HG02973 (cell line): ENCODE data around the gene LRRC15.

Experiments used
- ATAC-seq: cut with Tn5 transposase; IDR thresholded peaks from one replicate; pipeline ENCODE4 v1.9.1; 2021; ENCODE audit warnings: moderate library complexity; ENCODE audit not compliant: unreplicated experiment

Gene LRRC15

DNA sequence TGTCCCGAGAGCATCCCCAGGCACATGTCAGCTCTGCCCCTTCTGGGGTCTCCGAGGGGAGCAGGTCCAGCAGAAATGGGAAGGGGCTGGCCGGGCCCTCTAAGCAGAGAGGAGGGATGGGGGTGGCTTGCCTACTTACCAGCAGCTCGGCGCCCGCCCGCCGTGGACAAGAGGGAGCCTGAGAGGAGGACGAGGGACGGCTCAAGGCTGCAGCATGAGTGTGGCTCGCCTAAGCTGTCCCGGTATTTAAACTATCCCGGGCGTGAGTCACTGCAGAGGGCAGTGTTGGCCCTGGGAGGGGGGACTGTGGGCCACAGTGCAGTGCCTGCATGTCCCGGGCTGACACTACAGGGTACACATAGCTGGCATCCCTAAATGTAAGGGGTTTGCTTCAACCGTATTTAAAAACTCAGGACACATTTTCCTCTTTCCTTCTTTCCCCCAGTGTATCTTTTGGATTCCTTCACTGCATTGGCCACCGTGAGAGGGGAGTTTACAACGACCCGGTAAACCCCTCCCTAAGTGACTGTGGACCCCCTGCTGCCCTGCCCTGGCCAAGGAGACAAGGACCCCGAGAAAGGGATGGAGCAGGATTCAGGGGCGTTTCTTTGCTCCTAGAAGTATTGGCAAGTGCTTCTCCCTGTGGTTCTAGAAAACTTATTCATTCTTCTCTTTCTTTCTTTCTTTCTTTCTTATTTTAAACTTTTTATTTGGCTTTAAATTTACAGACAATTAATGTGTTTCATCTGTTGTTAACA, at the start of gene LRRC15:
Gene LRRC15 (minus strand): TSS at position 222 of the 758 bp plus-strand sequence. CDS start 8,700 bp downstream, outside the sequence.
- ATAC-seq: no peak

DNA sequence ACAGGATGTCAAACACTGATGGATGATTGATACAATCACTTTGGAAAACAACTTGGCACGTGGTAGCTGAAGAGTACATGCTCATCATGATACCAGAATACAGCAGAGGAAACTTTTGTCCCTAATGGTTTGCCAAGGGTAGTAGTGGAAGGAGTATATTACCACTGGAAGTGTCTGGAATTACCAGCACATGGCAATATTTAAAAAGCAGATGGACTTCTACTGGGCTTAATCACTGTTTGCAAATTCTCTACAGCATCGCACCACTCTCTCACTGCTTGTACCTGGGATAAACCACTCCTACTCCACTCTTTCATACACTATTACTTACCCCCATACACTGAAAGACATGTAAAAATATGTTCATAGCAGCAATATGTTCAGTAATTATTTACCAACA, 49.1 kb upstream of the LRRC15 start:
- no peak for ATAC-seq

DNA sequence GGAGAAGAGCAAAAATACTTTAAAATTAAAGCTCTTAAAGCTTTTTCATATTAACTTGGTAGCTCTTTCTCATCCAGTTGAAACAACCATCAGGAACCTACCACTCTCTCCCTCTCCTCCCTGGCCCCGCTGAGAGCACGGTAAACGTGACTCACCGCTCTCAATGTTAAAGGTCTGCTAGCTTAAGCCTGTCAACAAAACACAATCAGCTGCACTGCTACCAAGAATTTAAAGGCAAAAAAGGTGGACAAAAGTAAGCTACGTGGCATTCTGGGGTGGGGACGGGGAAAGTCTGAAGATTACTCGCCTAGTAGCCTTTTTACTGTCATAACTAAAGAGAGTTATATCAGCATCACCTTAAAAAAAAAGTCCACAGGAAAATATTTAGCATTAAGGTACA, 37.9 kb upstream of the LRRC15 start:
- ATAC-seq: no peak

DNA sequence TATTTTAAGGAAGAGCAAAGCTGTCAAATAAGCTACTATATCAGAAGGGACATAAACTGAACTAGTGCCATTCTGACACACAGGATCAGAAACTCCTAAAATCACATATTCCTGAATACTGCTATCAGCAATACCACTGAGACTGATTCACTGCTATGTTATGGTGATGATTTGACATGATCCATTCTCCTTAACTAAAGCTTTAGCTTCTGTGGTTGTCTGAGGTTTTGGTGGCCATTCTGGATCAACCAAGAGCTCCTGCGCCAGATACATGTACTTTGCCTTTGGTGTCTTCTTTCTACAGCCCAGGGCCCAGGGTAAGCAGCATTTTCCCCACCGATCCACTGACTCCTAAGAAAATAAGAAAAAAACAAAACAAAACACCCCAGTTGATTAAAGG, 36.2 kb upstream of the LRRC15 start:
- no peak for ATAC-seq

DNA sequence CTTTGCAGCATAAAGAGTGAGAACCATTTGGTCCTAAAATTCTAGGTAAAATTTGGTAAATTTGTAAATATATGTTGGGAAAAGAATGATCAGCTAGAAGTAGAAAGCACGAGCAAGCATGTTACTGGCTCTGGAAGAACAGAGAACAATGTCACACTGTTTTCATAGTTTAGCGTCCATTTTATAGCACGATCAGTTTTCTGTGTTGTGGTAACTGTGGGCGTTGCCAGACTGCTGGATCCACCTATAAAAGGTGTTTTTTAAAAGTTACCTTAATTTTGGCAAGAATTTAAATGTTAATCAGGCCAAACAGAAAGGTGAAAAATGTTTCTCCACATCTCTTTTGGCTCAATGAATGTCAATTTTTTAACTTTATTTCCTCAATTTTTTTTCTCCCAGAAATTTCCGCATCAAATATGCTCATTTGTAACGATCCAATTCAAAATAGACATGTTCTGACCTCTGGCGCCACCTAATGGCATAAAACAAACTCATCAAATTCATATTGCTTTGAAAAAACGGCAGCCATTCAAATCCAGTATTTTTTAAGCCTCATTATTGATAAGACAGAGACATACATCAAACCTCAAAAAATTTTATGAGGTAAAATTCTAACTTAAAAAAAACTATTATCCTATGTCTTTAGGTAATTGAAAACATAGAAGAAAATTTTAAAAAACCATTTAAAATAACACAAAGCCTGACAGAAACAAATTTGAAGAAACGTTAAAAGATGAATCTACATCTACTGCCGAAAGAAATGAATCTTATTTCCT, 35.0 kb upstream of the LRRC15 start:
- no peak for ATAC-seq

DNA sequence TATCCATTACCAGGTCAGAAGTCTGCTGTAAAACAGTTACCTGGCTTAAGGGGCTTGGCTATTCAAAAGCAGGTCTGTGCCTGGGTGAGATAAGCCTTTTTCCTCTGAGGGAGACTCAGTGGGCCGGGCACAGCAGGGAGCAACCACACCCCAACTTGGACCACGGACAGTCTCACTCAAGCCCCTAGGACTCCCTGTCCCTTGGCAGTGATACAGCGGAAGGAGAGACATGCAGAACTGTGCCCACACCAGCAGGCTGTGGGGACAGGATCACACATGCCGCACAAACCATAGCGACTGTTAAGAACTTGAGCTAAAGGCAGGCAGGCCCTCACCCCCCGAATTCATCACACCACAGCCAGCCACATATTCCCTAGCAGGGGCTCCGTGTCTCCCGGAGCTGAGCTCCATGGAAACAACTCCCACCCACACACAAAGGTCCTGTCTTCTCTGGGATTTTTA, 32.4 kb upstream of the LRRC15 start:
- ATAC-seq: no peak

DNA sequence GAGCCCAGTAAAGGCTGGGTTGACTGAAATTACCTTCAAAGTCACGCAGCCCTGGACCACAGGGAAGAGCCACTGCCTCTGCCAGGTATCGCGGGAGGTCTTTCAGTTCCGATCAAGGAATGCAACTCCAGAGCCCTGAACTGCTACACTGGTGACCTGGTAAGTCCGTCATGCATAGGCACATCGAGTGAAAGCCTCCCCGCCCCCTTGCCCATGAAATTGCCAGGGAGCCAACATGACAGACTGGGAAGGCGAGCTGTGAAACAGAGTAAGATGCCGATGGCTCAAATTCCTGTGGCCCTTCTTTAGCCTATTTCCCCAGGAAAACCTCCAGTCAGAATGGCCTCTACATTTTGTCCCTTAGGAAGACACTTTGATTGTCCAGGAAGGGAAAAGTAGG, 31.8 kb upstream of the LRRC15 start:
- no peak for ATAC-seq

DNA sequence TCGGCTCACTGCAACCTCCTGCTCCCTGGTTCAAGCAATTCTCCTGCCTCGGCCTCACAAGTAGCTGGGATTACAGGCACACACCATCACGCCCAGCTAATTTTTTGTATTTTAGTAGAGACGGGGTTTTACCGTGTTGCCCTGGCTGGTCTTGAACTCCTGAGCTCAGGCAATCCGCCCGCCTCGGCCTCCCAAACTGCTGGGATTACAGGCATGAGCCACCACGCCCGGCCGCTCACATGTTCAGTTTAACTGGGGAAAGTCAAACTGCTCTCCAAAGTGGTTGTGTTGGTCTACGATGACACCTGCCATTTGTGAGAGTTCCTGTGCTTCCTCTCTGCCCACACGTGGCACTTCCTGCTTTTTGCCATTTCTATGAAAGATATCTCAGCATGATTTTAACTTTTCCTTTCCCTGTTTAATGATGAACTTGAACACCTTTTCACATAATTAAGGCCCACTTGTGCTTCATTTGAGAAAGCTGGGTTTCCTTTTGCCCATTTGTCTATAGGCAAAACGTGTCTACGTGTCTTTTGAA, 30.4 kb upstream of the LRRC15 start:
- no peak for ATAC-seq

DNA sequence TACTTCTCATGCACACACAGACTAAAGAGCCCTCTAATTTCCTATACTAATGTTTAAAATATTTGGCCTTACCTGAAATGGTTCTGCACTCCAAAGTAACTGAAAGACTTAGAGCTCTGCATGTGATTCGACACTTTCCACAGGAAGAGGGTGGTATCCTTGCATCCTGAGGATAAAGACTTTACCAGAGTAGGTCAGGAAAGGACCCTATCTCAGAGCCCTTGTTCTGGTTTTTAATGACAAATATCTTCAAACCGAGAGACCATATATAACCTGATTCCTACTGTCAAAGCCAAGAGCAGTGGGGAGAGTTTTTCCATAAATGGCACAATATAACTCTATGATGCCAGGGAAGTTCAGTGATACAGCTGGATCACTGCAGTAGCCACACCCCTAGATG, 29.6 kb upstream of the LRRC15 start, which contains the start of gene GP5:
Gene GP5 (minus strand): TSS at position 101 of the 400 bp plus-strand sequence. CDS start 984 bp downstream, outside the sequence.
- ATAC-seq: no peak

DNA sequence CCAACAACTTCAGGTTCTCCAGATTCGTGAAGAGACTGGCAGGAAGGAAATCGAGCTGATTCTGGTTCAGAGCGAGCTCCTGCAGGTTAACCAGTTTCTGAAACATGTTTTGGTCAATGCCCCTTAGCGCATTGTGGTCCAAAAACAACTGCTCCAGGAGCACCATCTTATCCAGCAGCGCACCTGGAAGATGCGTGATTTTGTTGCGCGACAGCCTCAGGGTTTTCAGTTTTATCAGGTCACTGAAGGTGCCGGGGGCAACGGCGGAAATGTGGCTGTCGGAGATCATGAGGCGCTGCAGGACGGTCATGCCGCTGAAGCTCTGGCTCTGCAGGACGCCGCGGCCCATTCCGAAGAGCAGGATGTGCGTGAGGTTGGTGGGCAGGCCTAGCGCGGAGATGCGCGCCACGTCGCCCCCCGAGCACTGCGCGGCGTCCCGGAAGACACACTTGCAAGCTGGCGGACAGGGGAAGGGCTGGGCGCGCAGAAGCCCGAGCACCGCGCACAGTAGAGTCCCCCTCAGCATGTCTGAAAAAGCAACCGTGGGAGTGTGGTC, 28.3 kb upstream of the LRRC15 start:
- no peak for ATAC-seq

DNA sequence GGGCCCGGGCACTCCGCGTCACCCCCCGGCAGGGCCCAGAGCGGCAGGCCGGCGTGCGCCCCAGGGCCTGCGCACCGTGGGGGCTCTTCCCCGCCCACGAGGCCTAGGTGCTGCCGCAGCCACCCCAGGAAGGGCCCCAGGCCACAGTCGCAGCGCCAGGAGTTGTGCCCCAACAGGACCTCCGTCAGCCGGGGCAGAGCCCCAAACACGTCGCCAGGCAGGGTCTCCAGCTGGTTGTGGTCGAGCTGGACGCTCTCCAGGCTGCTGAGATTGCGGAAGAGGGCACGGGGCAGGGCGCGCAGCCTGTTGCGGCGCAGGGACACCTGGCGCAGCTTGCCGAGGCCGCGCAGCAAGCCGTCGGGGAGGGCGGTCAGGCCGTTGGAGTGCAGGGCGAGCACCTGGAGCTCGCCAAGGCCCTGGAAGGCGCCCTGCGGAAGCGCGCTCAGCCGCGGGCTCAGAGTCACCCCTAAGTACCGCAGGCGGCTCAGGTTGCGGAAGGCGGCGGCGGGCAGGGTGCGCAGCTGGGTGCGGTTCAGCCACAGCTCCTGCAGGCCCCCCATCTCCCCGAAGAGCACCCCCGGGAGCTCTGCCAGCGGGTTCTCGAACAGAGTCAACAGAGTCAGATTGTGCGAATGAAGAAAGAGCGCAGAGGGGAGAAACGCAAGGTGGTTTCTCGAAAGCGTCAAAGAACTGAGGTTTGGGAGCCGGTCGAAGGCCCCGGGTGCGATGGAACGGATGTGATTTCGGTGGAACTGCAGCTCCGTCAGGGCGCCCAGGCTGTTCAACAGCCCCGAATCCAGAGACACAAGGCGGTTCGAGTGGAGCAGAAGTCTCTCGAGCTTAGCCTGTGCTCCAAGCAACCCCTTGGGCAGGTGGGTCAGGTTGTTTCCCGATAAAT, 27.6 kb upstream of the LRRC15 start:
- ATAC-seq: peak; percentile 43

DNA sequence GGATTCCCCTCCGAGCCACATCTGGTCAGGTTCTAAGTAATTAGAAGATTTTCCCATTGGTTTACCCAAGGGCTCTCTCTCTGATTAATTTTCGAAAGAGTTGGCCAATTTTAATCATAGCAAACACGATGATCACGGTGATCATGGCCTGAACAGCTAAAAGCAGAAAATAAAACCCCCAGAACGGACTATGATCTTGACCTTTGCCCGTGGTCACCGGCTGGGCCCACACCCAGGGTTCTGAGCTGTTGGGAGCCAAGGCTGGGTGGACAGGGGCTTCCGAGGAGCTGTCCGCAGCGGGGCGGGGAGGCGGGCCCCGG, 27.0 kb upstream of the LRRC15 start:
- no peak for ATAC-seq

DNA sequence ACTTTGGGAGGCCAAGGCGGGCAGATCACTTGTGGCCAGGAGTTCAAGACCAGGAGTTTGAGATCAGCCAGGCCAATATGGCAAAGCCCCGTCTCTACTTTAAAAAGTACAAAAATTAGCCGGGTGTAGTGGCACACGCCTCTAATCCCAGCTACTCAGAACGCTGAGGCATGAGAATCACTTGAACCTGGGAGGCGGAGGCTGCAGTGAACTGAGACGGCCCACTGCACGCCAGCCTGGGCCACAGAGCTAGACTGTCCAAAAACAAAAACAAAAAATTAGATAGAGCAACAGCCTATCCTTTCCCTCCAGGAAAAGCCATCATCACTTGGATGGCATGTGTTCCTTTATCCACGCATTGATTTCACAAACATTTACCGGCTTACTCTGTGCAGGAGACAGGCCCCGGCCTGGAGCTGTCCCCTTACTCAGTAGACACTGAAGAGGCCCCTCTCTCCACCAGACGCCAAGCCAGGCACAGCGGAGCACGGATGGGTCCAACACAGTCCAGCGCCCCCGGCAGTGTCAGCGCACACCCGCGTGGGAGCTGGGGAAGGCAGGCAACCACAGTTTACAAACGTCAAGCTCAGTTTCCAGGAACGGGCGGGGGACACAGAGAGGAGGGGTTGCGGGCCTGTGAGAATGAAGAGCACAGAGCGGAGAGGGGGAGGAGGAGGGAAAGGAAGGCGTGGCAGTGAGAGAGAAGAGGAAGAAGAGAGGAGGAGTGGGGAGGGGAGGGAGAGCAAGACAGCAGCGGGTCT, 26.4 kb upstream of the LRRC15 start:
- no peak for ATAC-seq

DNA sequence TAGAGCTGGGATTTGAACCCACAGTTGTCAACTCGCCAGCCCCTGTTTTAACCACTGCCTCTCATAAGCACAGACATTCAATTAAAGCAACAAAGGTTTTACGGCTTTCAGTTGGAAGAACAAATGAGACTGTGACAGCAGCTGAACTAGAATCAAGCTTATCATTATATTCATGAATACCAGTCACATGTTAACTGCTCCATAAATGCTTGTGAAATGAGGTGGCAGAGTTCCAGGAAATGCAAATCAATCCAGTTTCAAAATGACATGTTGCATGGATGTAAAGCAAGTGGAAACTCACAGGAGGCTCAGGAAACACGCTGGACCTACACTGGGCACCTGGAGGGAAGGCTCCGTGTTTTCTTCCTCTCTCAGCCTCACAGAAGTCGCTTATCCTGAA, 25.7 kb upstream of the LRRC15 start:
- no peak for ATAC-seq

DNA sequence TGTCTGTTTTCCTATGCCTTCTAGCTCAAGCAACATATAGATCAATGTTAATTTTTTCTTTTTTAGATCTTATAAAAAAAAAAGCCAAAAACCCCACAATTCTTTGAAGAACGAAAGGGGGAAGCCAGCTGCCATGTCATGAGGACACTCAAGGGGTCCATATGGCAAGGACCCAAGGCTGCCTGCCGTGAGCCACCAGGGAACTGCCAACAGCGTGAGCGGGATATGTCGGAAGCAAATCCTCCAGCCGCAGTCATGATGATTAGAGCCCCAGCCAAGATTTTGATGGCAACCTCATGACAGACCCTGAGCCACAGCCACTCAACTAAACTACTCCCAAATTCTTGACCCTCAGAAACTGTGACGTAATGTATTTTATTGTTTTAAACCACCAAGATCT, 23.0 kb upstream of the LRRC15 start:
- no peak for ATAC-seq

DNA sequence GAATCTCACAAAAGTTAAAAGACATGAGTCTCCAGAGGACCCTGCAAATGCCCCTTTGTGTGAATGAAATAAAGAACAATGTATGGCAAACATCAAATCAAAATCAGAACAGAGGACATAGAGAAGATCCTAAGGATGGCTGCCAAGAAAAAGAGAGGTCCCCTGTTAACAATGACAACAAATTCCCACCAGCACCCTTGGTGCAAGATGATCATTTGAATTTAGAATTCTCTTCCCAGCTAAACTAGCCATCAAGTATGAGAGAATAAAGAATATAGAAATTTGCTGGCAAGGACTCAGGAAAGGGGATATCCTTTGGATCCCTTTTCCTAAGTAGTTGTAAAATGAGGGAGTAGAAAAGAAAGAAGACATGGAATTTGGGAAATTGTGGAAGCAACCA, 21.3 kb upstream of the LRRC15 start:
- no peak for ATAC-seq

DNA sequence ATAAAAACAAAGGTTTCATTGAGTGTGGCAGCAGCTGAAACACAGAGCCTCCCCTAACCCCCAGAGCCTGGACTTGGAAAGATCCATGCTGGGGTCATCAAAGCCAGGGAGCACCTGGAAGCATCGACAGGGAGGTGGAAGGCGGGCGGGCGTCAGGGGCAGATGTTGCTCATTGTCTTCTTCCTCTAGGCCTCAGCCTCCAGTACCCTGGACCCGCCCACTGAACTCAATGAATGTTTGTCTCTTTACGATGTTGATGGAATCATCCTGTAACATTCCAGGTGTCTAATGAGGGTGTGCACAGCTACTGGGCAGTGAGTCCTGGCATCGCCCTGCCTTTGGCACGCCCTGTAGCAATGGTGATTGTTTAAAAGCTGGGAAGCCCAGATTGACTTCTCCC, 19.7 kb upstream of the LRRC15 start:
- no peak for ATAC-seq

DNA sequence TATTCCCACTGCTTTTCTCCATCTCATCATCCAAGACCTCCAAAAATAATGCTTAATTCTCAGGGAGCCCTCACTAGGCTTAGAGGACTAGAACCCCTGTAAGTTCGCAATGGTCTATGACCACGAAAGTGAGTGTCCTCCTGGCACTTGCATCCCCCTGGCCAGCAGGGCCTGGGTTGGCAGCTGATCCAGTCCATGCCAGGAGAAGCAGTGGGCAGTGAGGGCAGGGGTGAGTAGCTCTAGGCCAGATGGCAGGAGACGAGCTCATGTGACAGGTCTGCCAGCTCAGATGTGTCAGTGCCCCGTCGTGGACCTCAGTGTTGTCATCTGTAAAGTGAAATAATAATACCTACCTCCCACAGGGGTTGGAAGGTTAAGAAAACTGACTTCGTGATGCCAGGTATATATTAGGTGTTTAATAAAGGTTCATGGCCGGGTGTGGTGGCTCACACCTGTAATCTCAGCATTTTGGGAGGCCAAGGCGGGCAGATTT, 18.4 kb upstream of the LRRC15 start:
- no peak for ATAC-seq

DNA sequence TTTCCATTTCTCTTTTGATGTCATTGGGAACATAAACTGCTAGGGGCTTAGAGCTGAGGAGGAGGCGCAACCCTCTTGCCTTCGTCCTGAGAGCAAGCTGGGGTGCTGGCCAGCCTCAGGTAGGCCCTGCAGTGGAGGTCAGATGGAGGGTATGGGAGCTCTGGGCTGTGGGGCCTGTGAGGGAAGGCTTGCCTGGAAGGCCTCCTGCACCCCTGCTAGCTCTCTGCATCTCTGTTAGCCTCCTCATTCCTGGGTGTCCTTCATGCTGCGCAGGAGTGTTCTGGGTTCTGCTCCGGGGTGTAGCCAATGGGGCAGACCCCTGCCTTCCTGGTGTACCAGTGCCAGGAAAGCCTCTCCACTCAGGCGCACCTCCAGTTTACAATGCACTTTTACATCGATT, 17.7 kb upstream of the LRRC15 start:
- no peak for ATAC-seq

DNA sequence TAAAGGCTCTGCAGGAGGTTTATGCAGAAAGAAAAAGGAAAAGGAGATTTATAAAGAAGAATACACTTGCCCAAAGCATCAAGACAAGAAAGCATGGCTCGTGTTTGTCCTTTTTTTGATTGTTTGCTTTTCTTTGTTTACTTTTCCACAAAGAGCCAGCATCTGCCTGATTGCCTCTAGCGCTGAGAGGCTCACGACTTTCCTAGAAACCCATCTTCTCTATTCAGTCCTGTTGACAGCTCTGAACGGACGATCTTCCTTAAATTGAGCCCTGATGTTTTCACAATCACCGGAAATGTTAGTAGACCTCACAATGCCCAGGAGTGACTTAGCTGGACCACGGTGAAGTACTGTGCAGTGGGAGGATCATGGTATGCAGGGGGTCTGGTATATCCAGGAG, 17.1 kb upstream of the LRRC15 start:
- ATAC-seq: no peak
